Erythroblast (primary cell): ENCODE data around the gene ITPKC.

Experiments used
- DNase-seq, 2 experiments: peaks; one replicate each; lab custom pipeline; 2025; lab: John Stamatoyannopoulos, UW
- GATA1 ChIP-seq: IDR thresholded peaks from 2 replicates; pipeline ENCODE4 v1.6.1; 2011; ENCODE audit warnings: low read depth, mild to moderate bottlenecking, control low read depth, low read length, moderate library complexity
- POLR2A ChIP-seq: IDR thresholded peaks from 2 replicates; pipeline ENCODE4 v1.6.1; 2011; ENCODE audit warnings: mild to moderate bottlenecking, low read length

Gene ITPKC

DNA sequence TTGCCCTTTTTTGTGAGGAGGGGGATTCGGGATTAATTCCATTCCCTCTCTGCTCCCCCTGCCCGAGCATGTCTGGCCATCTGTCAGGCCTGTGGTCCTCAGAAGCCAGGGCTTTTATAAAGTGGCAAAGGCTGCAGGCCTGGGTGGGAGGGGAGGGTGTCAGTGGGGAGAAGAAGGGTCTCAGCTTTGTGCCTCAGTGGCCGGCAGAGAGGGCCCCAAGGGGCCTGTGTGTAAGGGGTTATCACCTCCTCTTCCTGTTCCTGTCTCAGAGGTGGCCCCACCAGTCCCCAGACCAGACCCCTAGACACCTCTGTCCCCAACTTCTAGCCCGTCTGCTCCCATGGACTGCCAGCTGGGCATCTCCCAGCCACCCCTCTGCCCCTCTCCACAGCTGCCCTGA is 23.0 kb upstream of the ITPKC start:
- no peak for DNase-seq
- TF ChIP-seq POLR2A (no peak), GATA1 (no peak)

DNA sequence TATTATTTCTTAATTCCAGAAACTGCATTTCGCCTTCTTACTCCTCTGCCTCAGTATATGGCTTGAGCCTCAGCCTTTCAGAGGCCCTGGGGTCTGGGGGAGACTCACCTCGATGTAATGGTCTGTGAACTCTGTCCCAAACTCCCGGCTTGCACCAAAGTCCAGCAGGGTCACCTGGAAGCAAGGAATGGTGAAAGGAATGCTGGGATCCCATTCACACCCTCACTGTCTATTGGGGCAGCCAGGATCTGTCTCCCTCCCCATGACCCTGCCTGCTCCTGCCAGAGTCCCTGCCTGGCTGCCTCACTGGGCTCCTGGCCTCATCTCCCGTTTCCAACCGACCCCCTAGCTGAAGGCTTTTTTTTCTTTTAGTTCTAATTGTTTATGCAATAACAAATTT is 21.0 kb upstream of the ITPKC start:
- TF ChIP-seq POLR2A (no peak), GATA1 (no peak)
- DNase-seq: no peak

DNA sequence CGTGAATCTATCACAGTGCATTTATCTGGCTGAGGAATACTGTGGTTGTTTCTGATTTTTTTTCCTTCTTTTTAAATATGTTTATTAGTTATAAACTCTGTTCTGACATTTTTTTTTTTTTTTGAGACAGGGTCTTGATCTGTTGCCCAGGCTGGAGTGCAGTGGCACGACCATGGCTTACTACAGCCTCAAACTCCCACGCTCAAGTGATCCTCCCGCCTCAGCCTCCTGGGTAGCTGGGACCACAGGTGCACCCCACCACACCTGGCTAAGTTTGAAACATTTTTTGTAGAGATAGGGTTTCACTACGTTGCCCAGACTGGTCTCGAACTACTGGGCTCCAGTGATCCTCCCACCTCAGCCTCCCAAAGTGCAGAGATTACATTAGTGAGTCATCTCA is 19.9 kb upstream of the ITPKC start:
- no peak for DNase-seq
- TF ChIP-seq GATA1 (no peak), POLR2A (no peak)

DNA sequence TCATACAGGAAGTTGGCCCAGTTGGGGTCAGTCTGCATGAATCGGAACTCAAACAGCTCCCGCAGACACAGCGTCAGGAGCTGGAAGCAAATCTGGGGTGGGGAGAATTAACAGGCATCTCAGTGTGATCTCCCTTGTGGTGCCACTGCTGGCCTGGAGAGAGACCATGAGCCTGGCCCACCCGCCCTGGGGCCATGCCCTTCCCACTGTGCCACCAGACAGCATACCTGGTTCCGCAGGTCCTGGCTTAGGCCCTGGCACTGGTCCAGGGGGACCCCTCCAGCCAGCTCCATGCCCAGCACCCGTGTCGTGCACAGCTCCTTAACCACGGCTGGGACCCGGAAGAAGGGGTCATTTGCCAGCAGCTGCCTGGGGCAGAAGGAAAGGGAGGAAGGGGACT is 16.8 kb upstream of the ITPKC start:
- no peak for TF ChIP-seq GATA1
- TF ChIP-seq POLR2A: no peak
- DNase-seq: no peak

DNA sequence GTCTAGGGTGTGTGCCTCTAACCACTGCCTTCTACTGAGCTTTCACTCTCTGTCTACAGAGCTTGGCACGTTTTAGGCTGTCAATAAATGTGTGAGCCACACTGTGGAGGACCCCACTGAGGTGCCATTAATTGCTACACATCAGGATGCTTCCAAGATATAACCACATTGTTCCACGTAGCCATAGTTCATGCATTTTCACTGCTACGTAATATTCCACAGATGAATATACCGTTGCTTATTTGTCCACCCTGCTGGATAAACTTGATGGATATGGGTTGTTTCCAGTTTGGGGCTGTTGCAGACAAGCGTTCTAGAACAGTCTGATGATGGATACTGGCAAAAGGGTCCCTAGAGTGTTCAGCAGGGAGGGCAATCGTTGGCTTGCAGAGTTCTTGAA is 15.2 kb upstream of the ITPKC start:
- no peak for DNase-seq
- TF ChIP-seq POLR2A: no peak

DNA sequence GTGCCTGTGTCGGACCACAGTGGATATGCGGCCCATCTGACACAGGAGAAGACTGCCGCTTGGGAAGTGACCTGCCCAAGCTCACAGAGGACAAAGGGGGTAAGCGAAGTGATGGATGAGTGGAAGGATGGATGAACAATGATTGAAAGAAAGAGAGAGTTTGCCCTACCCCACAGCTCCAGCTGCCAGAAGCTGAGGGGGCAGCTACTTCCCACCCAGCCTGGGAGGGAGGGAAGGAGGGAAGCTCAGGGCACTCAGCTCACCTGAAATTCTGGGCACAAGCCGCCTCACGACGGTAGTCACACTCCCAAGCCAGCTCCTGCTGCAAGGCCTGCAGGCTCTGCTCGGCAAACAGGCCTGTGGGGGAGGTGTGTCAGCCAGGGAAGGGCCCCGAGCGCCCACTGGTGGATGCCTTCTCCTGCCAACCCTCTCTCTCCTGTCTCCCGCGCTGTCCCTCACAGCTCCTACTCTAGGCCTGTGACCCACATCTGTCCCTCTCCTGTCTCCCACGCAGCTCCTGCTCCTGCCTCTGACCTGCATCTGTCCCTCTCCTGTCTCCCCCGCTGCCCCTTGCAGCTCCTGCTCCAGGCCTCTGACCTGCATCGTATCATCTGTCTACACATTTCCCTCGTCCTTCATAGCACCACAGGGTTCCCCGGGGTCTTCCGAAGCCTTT is 14.4 kb upstream of the ITPKC start:
- no peak for TF ChIP-seq GATA1
- no peak for TF ChIP-seq POLR2A
- peak; percentile 44 to 65 for DNase-seq

DNA sequence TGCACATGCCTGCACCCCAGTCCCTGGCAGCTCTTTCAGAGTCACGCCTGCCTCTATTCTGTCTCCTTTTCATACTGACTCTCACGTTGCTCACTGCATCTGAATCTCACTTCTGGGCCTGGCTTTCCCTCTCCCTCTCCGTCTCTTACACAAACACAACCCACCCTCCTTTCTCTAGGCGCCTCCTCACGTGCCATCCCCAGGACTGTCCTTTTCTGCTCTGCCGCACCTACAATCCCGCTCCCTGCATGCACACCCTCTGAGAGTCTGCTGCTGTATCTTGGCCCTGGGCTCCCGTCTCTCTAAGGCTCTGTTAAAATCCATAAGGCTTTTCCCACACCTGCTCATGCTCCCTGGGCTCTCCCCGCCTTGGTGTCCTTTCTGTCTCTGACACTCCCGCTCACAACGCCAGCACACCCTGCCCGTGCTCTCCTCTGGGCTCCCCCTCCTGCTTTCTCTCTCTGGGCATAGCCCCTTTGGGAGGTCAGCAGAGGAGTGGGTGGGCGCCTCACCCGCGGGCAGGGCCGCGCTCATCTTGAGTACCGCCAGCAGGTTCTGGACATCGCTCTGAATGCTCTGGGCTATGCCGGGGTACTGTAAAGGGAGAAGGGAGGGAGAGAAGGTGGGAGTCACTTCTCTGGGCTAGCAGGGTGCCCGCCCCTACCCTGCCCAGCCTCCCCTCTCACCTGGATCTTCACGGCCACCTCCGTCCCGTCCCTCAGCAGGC is 13.7 kb upstream of the ITPKC start:
- DNase-seq: no peak
- TF ChIP-seq POLR2A (no peak), GATA1 (no peak)

DNA sequence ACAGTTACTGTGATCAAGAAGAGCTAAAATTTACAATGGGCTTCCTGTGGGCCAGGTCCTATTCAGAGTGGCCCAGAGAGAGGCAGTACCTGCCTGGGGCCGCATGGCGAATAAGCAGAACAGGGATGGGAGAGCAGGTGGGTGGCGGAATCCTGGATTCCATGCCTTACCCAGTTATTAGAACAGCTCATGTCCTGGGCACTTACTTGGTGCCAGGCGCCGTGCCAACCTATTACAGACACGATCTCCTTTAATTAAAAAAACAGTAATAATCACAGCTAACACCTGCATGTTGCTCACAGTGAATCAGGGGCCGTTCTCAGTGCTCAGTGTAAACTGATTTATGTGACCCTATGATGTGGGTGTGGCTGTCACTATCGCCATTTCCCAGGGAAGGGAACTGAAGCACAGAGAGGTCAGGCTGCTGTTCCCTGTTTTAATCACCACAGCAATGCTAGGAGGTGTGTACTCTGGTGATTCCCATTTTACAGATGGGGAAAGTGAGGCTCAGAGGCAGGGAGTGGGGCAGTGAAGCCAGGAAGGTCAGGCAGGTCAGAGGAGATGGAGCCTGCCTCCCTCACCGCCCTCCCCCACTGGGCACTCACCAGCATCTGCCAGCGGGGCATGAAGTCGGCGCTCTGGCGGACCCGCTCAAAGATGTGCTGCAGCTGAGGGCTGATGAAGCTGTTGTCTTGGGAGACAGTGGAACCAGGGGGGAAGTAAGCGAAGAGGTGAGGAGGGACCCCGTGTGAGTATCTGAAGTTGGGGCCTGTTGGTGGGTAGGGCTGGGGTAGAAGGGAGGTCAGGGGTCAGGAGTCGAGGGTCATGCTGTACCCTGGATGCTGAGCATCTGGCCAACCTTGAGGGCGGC is 12.2 kb upstream of the ITPKC start:
- DNase-seq: no peak
- TF ChIP-seq GATA1 (no peak), POLR2A (no peak)

DNA sequence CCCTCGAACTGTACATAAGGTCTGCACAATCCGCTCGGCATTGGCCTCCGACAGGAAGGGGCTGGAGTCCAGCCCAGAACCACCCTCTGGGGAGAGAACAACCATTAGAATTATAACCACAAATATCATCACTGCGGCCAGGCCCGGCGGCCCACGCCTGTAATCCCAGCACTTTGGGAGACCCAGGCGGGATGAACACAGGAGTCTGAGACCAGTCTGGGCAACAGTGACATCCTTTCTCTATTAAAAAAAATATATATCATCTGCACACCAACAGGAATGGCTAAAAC is 11.6 kb upstream of the ITPKC start:
- no peak for DNase-seq
- no peak for TF ChIP-seq GATA1
- TF ChIP-seq POLR2A: no peak

DNA sequence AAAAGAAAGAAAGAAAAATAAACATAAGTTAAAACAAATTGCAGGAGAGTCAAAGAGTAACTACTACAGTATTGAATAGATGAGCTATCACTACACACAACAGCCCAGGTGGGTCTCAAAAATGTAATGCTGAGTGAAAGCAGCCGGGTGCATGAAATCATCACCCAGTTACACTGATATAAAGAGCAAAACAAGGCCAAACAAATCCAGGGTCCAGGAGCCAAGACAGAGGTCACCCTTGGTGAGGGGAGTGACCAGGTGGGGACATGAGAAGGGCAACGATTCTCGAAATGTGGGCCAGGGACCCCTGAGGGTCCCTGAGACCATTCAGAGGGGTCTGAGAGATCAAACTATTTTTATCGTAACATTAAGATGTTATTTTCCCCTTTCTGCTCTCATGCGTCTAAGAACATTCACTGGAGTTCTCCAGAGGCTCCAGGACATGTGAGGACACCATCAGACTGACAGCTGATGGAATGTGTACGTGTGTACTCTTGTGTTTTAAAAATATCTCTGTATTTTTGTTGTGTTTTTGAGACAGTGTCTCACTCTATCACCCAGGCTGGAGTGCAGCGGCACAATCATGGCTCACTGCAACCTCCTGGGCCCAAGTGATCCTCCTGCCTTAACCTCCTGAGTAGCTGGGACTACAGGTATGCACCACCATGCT is 10.8 kb upstream of the ITPKC start:
- DNase-seq: no peak
- no peak for TF ChIP-seq GATA1
- no peak for TF ChIP-seq POLR2A

DNA sequence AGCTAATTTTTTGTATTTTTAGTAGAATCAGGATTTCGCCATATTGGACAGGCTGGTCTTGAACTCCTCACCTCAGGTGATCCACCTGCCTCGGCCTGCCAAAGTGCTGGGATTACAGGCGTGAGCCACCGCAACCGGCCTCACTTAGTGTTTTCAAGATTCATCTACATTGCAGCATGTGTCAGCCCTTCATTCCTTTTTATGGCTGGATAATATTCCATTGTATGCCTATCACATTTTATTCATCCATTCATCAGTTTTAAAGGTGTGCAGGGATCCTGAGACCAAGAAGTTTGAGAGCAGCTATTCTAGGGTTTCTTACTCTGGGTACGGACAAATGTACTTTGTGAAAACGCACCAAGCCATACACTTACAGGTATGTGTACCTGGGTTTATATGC is 9.3 kb upstream of the ITPKC start:
- no peak for DNase-seq
- TF ChIP-seq GATA1: no peak
- no peak for TF ChIP-seq POLR2A

DNA sequence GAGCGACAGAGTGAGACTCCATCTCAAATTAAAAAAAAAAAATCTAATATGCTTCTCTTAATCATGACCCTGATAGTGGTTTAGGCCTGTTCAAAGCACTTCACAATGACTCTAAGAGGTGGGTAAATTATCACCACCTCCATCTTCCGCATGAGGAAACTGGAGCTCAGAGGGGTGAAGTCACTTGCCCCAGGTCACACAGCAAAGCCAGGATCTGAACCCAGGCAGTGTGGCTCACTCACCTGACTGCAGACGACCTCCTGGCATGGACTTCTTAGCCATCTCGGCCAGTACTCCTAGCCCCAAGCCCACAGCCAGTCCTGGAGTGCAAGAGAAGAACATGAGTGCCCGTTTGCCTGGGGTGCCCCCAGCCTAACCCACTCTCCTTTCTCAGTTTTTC is 7.1 kb upstream of the ITPKC start:
- no peak for DNase-seq
- TF ChIP-seq GATA1: no peak
- TF ChIP-seq POLR2A: no peak

DNA sequence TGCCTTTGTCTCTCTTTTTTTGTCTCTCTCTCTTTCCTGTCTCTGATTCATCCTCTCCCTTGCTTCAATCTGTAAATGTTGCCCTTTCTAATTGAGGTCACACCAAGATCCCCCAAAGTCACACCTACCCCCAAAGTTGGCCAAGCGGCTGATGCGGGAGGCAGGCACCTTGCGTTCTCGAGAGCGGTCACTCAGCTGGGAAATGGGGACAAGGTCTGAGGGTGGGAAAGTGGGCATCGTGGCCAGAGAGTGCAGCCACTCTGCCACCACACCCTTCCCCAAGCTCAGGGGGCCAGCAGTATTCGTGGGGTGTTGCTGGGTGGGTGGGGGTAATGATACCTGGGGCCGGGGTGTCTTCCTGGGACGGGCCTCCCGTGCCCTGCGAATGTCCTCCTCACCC is 3.0 kb upstream of the ITPKC start:
- DNase-seq: no peak
- TF ChIP-seq GATA1 (no peak), POLR2A (no peak)
